NB4 (cell line): ENCODE results near the gene CAMKMT.

Source experiments
- CTCF ChIP-seq: IDR thresholded peaks from one replicate; pipeline ENCODE4 v1.5.1; 2012; ENCODE audit warnings: low read depth, low read length
- MAX ChIP-seq: IDR thresholded peaks from 2 replicates; pipeline ENCODE4 v1.6.1; 2011; ENCODE audit warnings: low read depth, low read length

DNA sequence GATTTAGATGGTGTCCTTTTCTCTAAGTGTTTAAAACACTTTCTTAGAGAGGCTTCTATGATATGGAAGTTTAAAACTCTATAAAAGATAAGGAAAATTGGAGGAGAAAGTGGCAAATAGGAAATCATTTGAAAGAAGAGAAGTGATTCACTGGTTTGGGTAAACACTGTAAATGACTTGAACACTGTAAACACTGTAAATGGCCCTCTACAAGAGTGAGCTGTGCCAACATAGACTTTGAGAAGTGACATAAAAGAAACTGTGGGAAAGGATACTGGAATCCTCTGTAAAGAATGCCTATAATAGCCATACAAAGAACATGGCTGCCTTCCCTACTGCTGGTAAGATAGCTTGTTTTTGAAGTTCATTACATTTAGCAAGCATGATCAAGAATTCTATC is 368.8 kb downstream of the CAMKMT start:
- TF ChIP-seq MAX (no peak), CTCF (no peak)
